Keratinocyte (primary cell): ENCODE data around the gene ADORA2B.
"Not testable (repeated sequence)": the region's sequence is repeated elsewhere in the genome, so short reads cannot be mapped to it uniquely, and the experiment has no call there.

Experiments used
- EZH2 ChIP-seq: IDR thresholded peaks from one replicate; pipeline ENCODE4 v1.6.1; 2012; ENCODE audit warnings: inconsistent platforms, mild to moderate bottlenecking, low read length, moderate library complexity
- TF ChIP-seq, protein P1 (sequence below), 3 experiments: IDR thresholded peaks in 1 of 3; conservative IDR thresholded peaks in 1 of 3; optimal IDR thresholded peaks in 1 of 3; 2 replicates in 2 of 3; 3 replicates in 1 of 3; pipeline versions ENCODE3 to v1.5.1; 2011; ENCODE audit warnings: low read length in 3 of 3, mild to moderate bottlenecking in 3 of 3, moderate library complexity in 2 of 3, control low read depth in 1 of 3, inconsistent platforms in 1 of 3; ENCODE audit not compliant: insufficient read depth in 2 of 3; ENCODE audit errors: extremely low read depth in 1 of 3

DNA sequence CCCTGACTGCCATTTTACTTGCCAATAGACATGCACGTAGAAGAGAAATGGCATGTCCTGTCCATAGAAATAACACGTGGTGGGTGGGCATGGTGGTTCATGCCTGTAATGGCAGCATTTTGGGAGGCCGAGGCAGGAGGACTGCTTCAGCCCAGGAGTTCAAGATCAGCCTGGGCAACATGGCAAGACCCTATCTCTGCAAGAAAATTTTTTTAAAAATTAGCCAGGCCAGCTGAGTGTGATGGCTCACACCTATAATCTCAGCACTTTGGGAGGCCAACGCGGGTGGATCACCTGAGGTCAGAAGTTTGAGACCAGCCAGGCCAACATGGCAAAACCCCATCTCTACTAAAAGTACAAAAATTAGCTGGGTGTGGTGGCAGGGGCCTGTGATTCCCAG is 33.2 kb upstream of the ADORA2B start:
- TF ChIP-seq EZH2 = not testable (repeated sequence)
- TF ChIP-seq, protein P1, sequence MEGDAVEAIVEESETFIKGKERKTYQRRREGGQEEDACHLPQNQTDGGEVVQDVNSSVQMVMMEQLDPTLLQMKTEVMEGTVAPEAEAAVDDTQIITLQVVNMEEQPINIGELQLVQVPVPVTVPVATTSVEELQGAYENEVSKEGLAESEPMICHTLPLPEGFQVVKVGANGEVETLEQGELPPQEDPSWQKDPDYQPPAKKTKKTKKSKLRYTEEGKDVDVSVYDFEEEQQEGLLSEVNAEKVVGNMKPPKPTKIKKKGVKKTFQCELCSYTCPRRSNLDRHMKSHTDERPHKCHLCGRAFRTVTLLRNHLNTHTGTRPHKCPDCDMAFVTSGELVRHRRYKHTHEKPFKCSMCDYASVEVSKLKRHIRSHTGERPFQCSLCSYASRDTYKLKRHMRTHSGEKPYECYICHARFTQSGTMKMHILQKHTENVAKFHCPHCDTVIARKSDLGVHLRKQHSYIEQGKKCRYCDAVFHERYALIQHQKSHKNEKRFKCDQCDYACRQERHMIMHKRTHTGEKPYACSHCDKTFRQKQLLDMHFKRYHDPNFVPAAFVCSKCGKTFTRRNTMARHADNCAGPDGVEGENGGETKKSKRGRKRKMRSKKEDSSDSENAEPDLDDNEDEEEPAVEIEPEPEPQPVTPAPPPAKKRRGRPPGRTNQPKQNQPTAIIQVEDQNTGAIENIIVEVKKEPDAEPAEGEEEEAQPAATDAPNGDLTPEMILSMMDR (optimal IDR thresholded peaks at IDR 0.05 in 1 of 3, IDR thresholded peaks at IDR 0.05 in 1 of 3, conservative IDR thresholded peaks at IDR 0.05 in 1 of 3; ENCODE audit: extremely low read depth in 1 of 3, insufficient read depth in 2 of 3, low read length in 3 of 3) = not testable (repeated sequence)
